Activated naive CD4-positive, alpha-beta T cell treated with anti-CD3 and anti-CD28 coated beads for 36 hours (primary cell): ENCODE results near the gene HHIPL2. TPM values are rescaled to one million over a fixed set of nuclear protein-coding genes. Genes with fewer than 3 reads are reported as not detected.
"Not testable (repeated sequence)": the region's sequence is repeated elsewhere in the genome, so short reads cannot be mapped to it uniquely, and the experiment has no call there.

Source experiments
- CTCF ChIA-PET: fragments of 350-600 bp; sonication (Branson Sonifier 250); formaldehyde crosslinking; loops from one replicate; lab custom pipeline; 2021; ENCODE audit warnings: antibody characterized with exemption; lab: Charles Lee
- DNase-seq: peaks from one replicate; pipeline ENCODE4 v3.0.0-alpha.2; 2020
- H3K27ac Mint-ChIP-seq: one replicate; pipeline ENCODE4 v1.8.0; 2021; ENCODE audit warnings: mild to moderate bottlenecking, mixed read lengths
- H3K27me3 Mint-ChIP-seq: one replicate; pipeline ENCODE4 v1.8.0; 2021; ENCODE audit warnings: low read depth, mixed read lengths
- H3K36me3 Mint-ChIP-seq: one replicate; pipeline ENCODE4 v1.8.0; 2021; ENCODE audit warnings: low read depth, mixed read lengths
- H3K4me1 Mint-ChIP-seq: one replicate; pipeline ENCODE4 v1.8.0; 2021; ENCODE audit warnings: low read depth, mixed read lengths
- H3K4me3 Mint-ChIP-seq: one replicate; pipeline ENCODE4 v1.8.0; 2021; ENCODE audit warnings: mild to moderate bottlenecking, moderate library complexity, mixed read lengths
- H3K9me3 Mint-ChIP-seq: one replicate; pipeline ENCODE4 v1.8.0; 2021; ENCODE audit warnings: mixed read lengths
- intact Hi-C: fragments of 100-400 bp; cut with micrococcal nuclease; formaldehyde crosslinking; loops from one replicate; pipeline ENCODE4 v1.15.1; 2023
- total RNA-seq, 2 experiments: library from RNA; stranded (reverse); gene quantifications; one replicate each; pipeline ENCODE4 v1.2.3, GENCODE V29; 2021

The HHIPL2 gene
- total RNA-seq, 2 experiments from 2014 or later = 0.12 to 0.30 TPM

DNA sequence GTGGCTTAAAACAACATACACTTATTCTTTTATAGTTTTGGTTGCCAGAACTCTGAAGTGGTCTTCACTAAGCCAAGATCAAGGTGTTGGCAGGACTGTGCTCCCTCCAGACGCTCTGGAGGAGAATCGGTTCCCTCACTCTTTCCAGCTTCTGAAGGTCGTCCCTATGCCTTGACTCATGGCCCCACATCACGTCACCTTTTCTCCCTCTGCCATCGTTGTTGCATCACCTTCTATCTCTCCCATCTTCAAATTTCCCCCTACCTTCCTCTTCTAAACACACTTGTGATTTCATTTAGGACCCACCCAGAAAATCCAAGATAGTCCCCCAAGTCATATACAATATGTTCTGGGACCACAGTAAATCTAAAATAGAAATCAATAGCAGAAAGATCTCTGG, 12.4 kb downstream of the HHIPL2 start:
- CTCF ChIA-PET = no interaction called here
- Mint-ChIP-seq H3K27ac (no peak overlapping the region), H3K27me3 (peaks cover 4% of the 10 kb centered on the region), H3K4me3 (no peak overlapping the region), H3K4me1 (no peaks in the 10 kb centered on the region), H3K36me3 (no peaks in the 10 kb centered on the region), H3K9me3 (no peaks in the 10 kb centered on the region)
- intact Hi-C loops = no loop called here
- DNase-seq = no peak

DNA sequence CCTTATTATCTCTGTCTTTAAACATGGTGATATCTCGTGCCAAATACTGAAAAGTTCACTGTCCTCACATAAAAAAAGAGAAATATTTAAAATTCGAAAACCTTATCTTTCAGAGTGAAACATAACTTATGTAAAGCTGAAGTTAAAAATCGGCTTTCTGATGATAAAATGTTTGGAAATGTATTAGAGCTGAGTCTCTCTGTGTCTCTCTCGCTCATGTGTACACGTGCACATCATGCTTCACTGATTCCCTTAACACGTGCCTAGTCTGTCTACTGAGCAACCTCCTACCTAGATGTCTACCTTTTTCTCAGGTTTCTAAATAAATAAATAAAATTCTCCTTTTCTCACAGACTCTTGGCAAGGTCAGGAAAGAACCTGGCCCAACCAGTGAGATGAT, 17.1 kb downstream of the HHIPL2 start:
- intact Hi-C loops = no loop called here
- no peaks in the 10 kb centered on the region for H3K4me1 Mint-ChIP-seq
- no peak for DNase-seq
- no peaks in the 10 kb centered on the region for H3K36me3 Mint-ChIP-seq
- H3K4me3 Mint-ChIP-seq = no peak overlapping the region
- CTCF ChIA-PET = no interaction called here
- no peak overlapping the region for H3K27ac Mint-ChIP-seq
- peaks cover 4% of the 10 kb centered on the region for H3K27me3 Mint-ChIP-seq
- peaks cover 4% of the 10 kb centered on the region for H3K9me3 Mint-ChIP-seq

DNA sequence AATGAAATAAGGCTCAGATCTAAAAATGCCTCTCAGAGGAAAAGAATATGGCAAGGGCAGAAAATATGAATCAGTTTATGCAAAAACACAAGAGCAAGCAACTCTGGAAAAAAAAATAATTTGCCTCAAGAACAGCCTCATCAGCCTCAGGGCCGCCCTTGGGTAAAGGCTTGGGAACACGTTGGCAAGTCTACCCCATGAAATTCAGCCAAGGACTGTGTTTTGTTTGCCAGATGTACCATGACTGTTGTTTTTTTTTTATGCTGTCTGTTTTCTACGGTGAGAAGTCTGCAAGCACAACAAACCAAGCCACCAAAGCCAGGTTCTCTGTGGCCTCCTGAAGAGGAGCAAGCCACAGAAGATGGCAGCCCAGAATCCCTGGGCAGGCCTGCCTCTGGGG, 18.0 kb downstream of the HHIPL2 start:
- Mint-ChIP-seq H3K4me3 (no peak overlapping the region), H3K4me1 (no peaks in the 10 kb centered on the region), H3K9me3 (peaks cover 4% of the 10 kb centered on the region), H3K36me3 (no peaks in the 10 kb centered on the region), H3K27ac (no peak overlapping the region), H3K27me3 (peaks cover 4% of the 10 kb centered on the region)
- intact Hi-C loops = no loop called here
- CTCF ChIA-PET = no interaction called here
- DNase-seq = no peak

DNA sequence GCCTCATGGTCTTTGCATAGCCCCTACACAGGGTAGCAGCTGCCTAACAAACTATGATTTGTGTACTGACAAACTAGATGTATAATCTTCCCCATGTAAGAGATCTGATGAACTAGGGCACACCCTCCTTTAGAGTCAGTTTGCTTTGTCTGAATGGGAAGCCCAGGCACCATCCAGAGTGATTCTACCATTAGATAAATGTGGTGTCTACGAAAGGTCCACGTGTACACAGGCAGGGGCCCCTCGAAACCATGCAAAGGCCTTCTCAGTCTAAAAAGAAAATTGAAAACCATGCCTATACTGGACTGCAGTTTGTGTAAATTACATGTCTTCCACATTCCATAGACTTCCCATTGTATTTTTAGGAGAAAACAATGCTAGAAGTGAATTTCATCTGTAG, 18.7 kb downstream of the HHIPL2 start:
- CTCF ChIA-PET = no interaction called here
- intact Hi-C loops = no loop called here
- no peak overlapping the region for H3K4me3 Mint-ChIP-seq
- peaks cover 4% of the 10 kb centered on the region for H3K9me3 Mint-ChIP-seq
- H3K27me3 Mint-ChIP-seq = peaks cover 4% of the 10 kb centered on the region
- DNase-seq = no peak
- no peak overlapping the region for H3K27ac Mint-ChIP-seq
- H3K36me3 Mint-ChIP-seq = no peaks in the 10 kb centered on the region
- H3K4me1 Mint-ChIP-seq = no peaks in the 10 kb centered on the region

DNA sequence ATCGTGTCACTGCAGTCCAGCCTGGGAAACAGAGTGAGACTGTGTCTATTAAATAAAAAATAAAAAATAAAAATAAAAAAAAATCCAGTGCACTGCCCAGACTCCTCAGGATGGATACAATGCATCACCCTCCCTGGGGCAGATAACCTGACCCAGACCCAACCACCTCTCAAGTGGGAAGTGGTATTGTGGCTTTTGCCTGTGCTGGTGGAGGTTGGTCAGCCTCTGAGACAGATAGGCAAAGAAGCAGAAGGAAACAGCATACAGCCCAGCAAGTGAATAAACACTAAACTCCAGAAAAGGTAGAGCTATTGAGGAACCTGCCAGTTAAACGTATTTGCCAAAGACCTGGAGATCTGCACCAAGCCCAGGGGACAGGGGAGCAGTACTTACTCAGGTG, 22.0 kb downstream of the HHIPL2 start:
- Mint-ChIP-seq H3K36me3 (no peaks in the 10 kb centered on the region), H3K9me3 (peaks cover 11% of the 10 kb centered on the region), H3K27ac (no peak overlapping the region), H3K4me1 (no peaks in the 10 kb centered on the region), H3K27me3 (no peaks in the 10 kb centered on the region), H3K4me3 (no peak overlapping the region)
- intact Hi-C loops = no loop called here
- CTCF ChIA-PET = no interaction called here
- DNase-seq = no peak

DNA sequence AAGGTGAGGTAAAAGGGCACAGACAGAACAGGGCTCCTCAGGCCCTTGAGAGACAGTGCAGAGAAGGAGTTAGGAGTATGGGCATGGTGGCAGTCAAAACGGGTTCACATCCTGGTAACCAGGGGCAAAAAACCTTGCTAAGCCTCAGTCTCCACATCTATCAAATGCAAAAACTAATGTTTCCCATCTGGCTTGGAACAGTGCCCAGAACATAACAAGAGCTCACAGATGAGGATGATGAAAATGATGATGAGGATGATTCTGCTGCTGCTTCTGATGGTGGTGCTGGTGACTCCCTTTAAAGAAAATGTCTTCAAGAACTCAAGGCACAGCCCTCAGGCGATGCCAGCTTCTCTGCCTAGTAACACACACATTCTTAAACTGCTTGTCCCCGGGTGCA, 24.1 kb downstream of the HHIPL2 start:
- H3K36me3 Mint-ChIP-seq = no peaks in the 10 kb centered on the region
- no peak for DNase-seq
- no peak overlapping the region for H3K27ac Mint-ChIP-seq
- no peaks in the 10 kb centered on the region for H3K27me3 Mint-ChIP-seq
- intact Hi-C loops = no loop called here
- no peak overlapping the region for H3K4me3 Mint-ChIP-seq
- peaks cover 11% of the 10 kb centered on the region for H3K9me3 Mint-ChIP-seq
- H3K4me1 Mint-ChIP-seq = no peaks in the 10 kb centered on the region
- CTCF ChIA-PET = no interaction called here

DNA sequence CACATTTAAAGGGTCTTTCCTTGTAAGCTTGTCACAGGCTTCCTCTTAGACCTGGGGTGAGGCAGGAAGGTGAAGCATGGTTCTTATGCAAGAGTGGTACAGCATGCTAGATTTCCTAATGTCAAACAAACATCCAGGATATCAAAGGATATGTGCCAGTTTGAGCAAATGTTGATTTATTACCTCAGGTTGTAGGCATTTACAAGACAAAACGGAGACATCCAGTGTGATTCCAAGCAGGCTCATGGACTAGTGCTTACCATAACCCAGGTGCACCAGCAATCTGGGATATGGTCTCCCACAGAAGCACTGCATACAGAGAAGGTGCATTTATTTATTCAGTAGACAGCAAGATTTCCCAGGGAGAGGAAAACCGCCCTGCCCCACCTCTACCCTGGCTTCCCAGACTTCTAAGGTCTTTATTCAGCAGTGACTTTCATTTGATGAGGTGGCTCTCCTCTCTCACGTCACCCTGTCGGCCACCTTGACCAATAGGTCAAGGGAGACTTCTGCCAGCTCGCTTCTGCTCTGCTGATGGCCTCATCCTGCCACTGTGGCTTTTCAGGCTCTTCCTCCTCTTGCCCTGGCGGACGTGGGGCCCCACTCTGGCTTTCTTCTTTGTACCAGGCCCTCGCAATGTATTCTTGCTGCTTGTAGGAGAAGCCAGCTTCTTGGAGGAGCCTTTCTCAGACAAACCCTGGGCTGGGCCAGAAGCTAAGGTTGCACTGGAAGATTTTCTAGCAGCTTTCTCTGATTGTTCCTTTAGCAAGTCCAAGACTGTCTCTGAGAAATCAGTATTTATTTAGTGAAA, 25.6 kb downstream of the HHIPL2 start:
- intact Hi-C loops = no loop called here
- DNase-seq = no peak
- Mint-ChIP-seq H3K4me1 (no peaks in the 10 kb centered on the region), H3K36me3 (no peaks in the 10 kb centered on the region), H3K9me3 (peaks cover 8% of the 10 kb centered on the region), H3K27me3 (no peaks in the 10 kb centered on the region), H3K4me3 (no peak overlapping the region), H3K27ac (no peak overlapping the region)
- CTCF ChIA-PET = no interaction called here

DNA sequence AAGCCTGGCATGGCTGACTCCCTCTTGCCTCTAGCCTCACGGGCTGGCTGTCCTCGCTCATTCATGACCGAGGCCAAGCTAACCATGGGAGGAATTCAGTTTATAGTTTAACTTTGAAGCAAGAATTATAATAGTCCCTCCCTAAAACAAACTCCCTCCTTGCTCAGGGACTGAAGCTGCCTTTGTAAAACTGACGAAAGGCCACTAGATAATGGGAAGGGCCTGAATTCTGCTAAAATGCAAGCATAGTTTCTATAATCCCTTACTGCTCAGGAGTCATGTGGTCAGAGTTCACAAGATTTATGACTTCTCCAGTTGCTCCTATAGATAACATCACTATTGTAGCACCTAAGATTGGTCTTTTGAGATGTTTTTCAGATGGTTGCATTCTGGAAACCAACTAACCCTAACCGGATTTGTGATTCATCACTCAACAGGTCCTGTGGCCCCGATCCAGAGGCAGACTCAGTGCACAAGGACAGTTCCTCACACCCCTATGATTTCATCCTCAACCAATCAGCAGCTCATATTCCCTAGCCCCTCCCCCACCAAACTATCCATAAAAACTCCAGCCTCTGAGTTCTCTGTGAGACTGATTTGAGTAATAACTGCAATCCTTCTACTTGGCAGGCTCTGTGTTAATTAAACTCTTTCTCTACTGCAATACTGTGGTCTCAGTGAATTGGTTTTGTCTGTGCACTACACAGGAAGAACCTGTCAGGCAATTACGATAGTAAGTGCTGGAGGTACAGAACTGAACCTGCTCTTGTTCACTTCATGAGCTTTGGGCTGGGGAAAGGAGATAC, 26.4 kb downstream of the HHIPL2 start:
- H3K4me1 Mint-ChIP-seq = no peaks in the 10 kb centered on the region
- CTCF ChIA-PET = no interaction called here
- intact Hi-C loops = no loop called here
- no peaks in the 10 kb centered on the region for H3K27me3 Mint-ChIP-seq
- no peaks in the 10 kb centered on the region for H3K36me3 Mint-ChIP-seq
- peaks cover 7% of the 10 kb centered on the region for H3K9me3 Mint-ChIP-seq
- H3K27ac Mint-ChIP-seq = no peak overlapping the region
- no peak for DNase-seq
- no peak overlapping the region for H3K4me3 Mint-ChIP-seq

DNA sequence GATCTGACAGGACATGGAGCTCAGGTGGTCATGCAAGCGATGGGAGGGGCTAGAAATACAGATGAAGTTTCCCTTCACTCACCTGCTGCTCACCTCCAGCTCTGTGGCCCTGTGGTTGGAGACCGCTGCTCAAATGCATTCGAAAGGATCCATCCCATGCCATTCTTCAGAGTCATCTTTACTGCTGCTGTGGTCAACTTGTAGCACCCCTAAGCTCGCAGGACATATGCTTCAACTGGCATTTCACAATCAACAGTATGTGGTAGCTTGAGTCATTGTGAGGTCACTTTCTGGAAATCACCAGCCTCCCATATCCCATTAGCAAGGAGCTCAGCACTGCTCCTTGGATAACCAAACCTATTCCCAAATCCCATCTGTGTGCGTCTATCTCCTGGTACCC, 58.4 kb downstream of the HHIPL2 start:
- H3K36me3 Mint-ChIP-seq, intact Hi-C loops, H3K4me3 Mint-ChIP-seq, H3K9me3 Mint-ChIP-seq, H3K4me1 Mint-ChIP-seq, H3K27ac Mint-ChIP-seq, DNase-seq, H3K27me3 Mint-ChIP-seq, CTCF ChIA-PET: not testable (repeated sequence)

DNA sequence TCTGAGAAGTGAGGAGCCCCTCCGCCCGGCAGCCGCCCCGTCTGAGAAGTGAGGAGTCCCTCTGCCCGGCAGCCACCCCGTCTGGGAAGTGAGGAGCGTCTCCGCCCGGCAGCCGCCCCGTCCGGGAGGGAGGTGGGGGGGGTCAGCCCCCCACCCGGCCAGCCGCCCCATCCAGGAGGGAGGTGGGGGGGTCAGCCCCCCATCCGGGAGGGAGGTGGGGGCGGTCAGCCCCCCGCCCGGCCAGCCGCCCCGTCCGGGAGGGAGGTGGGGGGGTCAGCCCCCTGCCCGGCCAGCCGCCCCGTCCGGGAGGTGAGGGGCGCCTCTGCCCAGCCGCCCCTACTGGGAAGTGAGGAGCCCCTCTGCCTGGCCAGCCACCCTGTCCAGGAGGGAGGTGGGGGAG, 60.1 kb downstream of the HHIPL2 start:
- CTCF ChIA-PET, H3K4me3 Mint-ChIP-seq: not testable (repeated sequence)

DNA sequence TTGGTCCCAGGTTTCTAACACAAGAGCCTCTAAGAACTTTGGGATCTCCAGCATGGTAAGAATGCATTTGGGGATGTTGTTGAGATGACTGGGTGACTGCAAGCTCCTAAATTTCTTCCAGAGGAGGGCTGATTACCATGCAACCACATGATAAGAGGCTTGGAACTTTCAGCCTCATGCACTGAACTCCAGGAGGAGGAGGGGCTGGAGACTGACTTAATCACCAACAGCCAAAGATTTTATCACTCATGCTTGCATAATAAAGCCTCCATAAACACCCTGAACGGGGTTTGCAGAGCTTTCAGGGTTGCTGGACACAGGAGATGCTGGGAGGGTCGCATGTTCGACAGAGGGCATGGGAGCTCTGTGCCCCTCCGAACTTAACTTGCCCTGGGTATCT, 63.9 kb downstream of the HHIPL2 start:
- H3K4me3 Mint-ChIP-seq, H3K9me3 Mint-ChIP-seq, CTCF ChIA-PET, H3K4me1 Mint-ChIP-seq, H3K27ac Mint-ChIP-seq, intact Hi-C loops, H3K36me3 Mint-ChIP-seq, H3K27me3 Mint-ChIP-seq, DNase-seq: not testable (repeated sequence)

More for the DNA sequence above, 60.1 kb downstream of the HHIPL2 start:
- H3K9me3 Mint-ChIP-seq, H3K27me3 Mint-ChIP-seq, H3K36me3 Mint-ChIP-seq, H3K4me1 Mint-ChIP-seq, DNase-seq, intact Hi-C loops, H3K27ac Mint-ChIP-seq: not testable (repeated sequence)

DNA sequence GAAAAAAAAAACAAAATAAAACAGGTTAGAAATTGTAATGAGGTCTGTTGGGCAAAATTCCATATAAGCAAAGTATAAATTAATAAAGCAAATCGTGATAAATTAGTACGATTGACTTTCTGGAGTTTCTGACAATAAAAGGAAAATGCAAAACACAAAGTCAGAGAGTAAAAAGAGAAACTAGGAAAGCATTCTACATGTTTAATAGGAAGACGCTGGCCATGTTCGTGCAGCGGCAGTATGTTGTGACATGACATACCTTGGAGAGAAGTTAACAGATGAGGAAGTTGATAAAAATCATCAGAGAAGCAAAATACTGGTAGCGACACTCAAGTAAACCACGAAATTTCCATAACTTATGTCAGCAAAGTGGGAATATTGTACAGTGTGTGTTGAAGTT, 68.3 kb downstream of the HHIPL2 start:
- CTCF ChIA-PET, H3K27ac Mint-ChIP-seq, H3K27me3 Mint-ChIP-seq, H3K9me3 Mint-ChIP-seq, H3K36me3 Mint-ChIP-seq, intact Hi-C loops, H3K4me1 Mint-ChIP-seq, DNase-seq, H3K4me3 Mint-ChIP-seq: not testable (repeated sequence)

DNA sequence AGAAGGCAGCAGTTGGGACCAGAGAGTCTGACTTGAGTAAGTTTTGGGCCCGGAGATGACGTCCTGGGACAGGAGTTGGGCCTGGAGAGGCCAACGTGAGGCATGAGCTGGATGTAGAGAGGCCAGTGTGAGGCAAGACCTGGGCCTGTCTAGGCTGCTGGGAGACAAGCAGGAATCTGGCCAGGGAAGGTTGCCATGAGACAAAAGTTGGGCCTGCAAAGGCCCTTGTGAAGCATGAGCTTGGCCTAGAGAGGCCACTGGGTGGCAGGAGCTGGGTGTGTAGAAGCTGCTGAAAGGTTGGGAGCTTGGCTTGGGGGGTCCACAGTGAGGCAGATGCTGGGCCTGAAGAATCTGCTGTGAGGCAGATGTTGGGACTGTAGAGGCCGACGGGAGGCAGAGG, 71.5 kb downstream of the HHIPL2 start:
- H3K27ac Mint-ChIP-seq, H3K27me3 Mint-ChIP-seq, intact Hi-C loops, H3K4me3 Mint-ChIP-seq, CTCF ChIA-PET, H3K9me3 Mint-ChIP-seq, H3K36me3 Mint-ChIP-seq, H3K4me1 Mint-ChIP-seq, DNase-seq: not testable (repeated sequence)
